Activated CD4-positive, alpha-beta memory T cell treated with anti-CD3 and anti-CD28 coated beads for 36 hours (primary cell): ENCODE data around the gene CELSR1. TPM values are rescaled to one million over a fixed set of nuclear protein-coding genes. Genes with fewer than 3 reads are reported as not detected.

Experiments
- CTCF ChIA-PET: fragments of 350-600 bp; sonication (Branson Sonifier 250); formaldehyde crosslinking; loops from one replicate; lab custom pipeline; 2021; ENCODE audit warnings: antibody characterized with exemption, inconsistent platforms; lab: Charles Lee
- POLR2A ChIA-PET: fragments of 350-600 bp; sonication (Branson Sonifier 250); formaldehyde crosslinking; loops from one replicate; lab custom pipeline; 2021; ENCODE audit warnings: antibody characterized with exemption; lab: Charles Lee
- DNase-seq: peaks from one replicate; pipeline ENCODE4 v3.0.0-alpha.2; 2020
- H3K27ac Mint-ChIP-seq: one replicate; pipeline ENCODE4 v1.8.0; 2021; ENCODE audit warnings: mixed read lengths
- H3K27me3 Mint-ChIP-seq: one replicate; pipeline ENCODE4 v1.8.0; 2021; ENCODE audit warnings: mixed read lengths
- H3K36me3 Mint-ChIP-seq: one replicate; pipeline ENCODE4 v1.8.0; 2021; ENCODE audit warnings: mixed read lengths
- H3K4me1 Mint-ChIP-seq: one replicate; pipeline ENCODE4 v1.8.0; 2021; ENCODE audit warnings: low read depth, mixed read lengths
- H3K4me3 Mint-ChIP-seq: one replicate; pipeline ENCODE4 v1.8.0; 2021; ENCODE audit warnings: mild to moderate bottlenecking, mixed read lengths
- H3K9me3 Mint-ChIP-seq: one replicate; pipeline ENCODE4 v1.8.0; 2021; ENCODE audit warnings: mixed read lengths
- intact Hi-C: fragments of 100-400 bp; cut with micrococcal nuclease; formaldehyde crosslinking; loops from one replicate; pipeline ENCODE4 v1.15.1; 2023
- total RNA-seq, 2 experiments: library from RNA; stranded (reverse); gene quantifications; one replicate each; pipeline ENCODE4 v1.2.3, GENCODE V29; 2021

The CELSR1 gene
- total RNA-seq, 2 experiments from 2014 or later = 0.24 to 0.36 TPM

GRCh38 chr22:46534177-46534776 is 3.1 kb downstream of the CELSR1 start:
- Mint-ChIP-seq H3K4me1 (peaks cover 10% of the 10 kb centered on the region), H3K27me3 (peaks cover 25% of the 10 kb centered on the region), H3K4me3 (no peak overlapping the region), H3K27ac (no peak overlapping the region), H3K9me3 (no peaks in the 10 kb centered on the region), H3K36me3 (no peaks in the 10 kb centered on the region)
- DNase-seq = no peak
- ChIA-PET POLR2A (no interaction called here), CTCF (no interaction called here)
- intact Hi-C loops = no loop called here

GRCh38 chr22:46533070-46533833 is 4.2 kb downstream of the CELSR1 start:
- Mint-ChIP-seq H3K4me1 (peaks cover 3% of the 10 kb centered on the region), H3K9me3 (no peaks in the 10 kb centered on the region), H3K27ac (no peak overlapping the region), H3K27me3 (peaks cover 15% of the 10 kb centered on the region), H3K4me3 (no peak overlapping the region), H3K36me3 (no peaks in the 10 kb centered on the region)
- DNase-seq = no peak
- ChIA-PET CTCF (interaction anchor here (0.8 kb wide), 1 partner anchor 417 kb away, joined by 3 read pairs; no protein-coding TSS in a partner anchor), POLR2A (no interaction called here)
- intact Hi-C loops = no loop called here

- ChIA-PET CTCF (interaction anchor here (0.5 to 0.6 kb wide), 2 partner anchors 9 to 165 kb away, joined by 3 read pairs; no protein-coding TSS in a partner anchor), POLR2A (no interaction called here)
- H3K36me3 Mint-ChIP-seq = no peaks in the 10 kb centered on the region
- intact Hi-C loops = no loop called here
- H3K9me3 Mint-ChIP-seq = no peaks in the 10 kb centered on the region
- peaks cover 16% of the 10 kb centered on the region for H3K27me3 Mint-ChIP-seq
- no peak for DNase-seq
- H3K4me3 Mint-ChIP-seq = no peak overlapping the region
- no peak overlapping the region for H3K27ac Mint-ChIP-seq
- H3K4me1 Mint-ChIP-seq = peaks cover 2% of the 10 kb centered on the region
Measured at GRCh38 chr22:46532416-46532815, 5.0 kb downstream of the CELSR1 start.

- POLR2A ChIA-PET = no interaction called here
- H3K4me1 Mint-ChIP-seq = peaks cover 2% of the 10 kb centered on the region
- DNase-seq = no peak
- peaks cover 22% of the 10 kb centered on the region for H3K27me3 Mint-ChIP-seq
- no peak overlapping the region for H3K4me3 Mint-ChIP-seq
- CTCF ChIA-PET = interaction anchor here (0.5 to 1.8 kb wide), 3 partner anchors 9 to 164 kb away, joined by 3 to 7 read pairs (median 3); no protein-coding TSS in a partner anchor
- H3K36me3 Mint-ChIP-seq = no peaks in the 10 kb centered on the region
- no peaks in the 10 kb centered on the region for H3K9me3 Mint-ChIP-seq
- intact Hi-C loops = no loop called here
- H3K27ac Mint-ChIP-seq = no peak overlapping the region
Measured at GRCh38 chr22:46531581-46532175, 5.7 kb downstream of the CELSR1 start.

- ChIA-PET POLR2A (no interaction called here), CTCF (no interaction called here)
- Mint-ChIP-seq H3K27ac (no peak overlapping the region), H3K36me3 (no peaks in the 10 kb centered on the region), H3K4me3 (no peak overlapping the region), H3K27me3 (peaks cover 18% of the 10 kb centered on the region), H3K9me3 (no peaks in the 10 kb centered on the region), H3K4me1 (peaks cover 2% of the 10 kb centered on the region)
- intact Hi-C loops = no loop called here
- DNase-seq = no peak
Measured at GRCh38 chr22:46528121-46528610, 9.3 kb downstream of the CELSR1 start.

GRCh38 chr22:46526244-46526839 is 11.1 kb downstream of the CELSR1 start:
- ChIA-PET CTCF (no interaction called here), POLR2A (no interaction called here)
- H3K36me3 Mint-ChIP-seq = no peaks in the 10 kb centered on the region
- no peak overlapping the region for H3K27ac Mint-ChIP-seq
- H3K4me1 Mint-ChIP-seq = peaks cover 2% of the 10 kb centered on the region
- intact Hi-C loops = no loop called here
- H3K27me3 Mint-ChIP-seq = peaks cover 18% of the 10 kb centered on the region
- no peaks in the 10 kb centered on the region for H3K9me3 Mint-ChIP-seq
- DNase-seq = no peak
- no peak overlapping the region for H3K4me3 Mint-ChIP-seq

- no peak for DNase-seq
- ChIA-PET CTCF (no interaction called here), POLR2A (no interaction called here)
- Mint-ChIP-seq H3K27ac (no peak overlapping the region), H3K4me1 (peaks cover 2% of the 10 kb centered on the region), H3K36me3 (no peaks in the 10 kb centered on the region), H3K4me3 (no peak overlapping the region), H3K27me3 (peaks cover 18% of the 10 kb centered on the region), H3K9me3 (no peaks in the 10 kb centered on the region)
- intact Hi-C loops = no loop called here
Measured at GRCh38 chr22:46525389-46526243, 11.8 kb downstream of the CELSR1 start.

- ChIA-PET CTCF (interaction anchor here (1.0 kb wide), 1 partner anchor 157 kb away, joined by 4 read pairs; no protein-coding TSS in a partner anchor), POLR2A (no interaction called here)
- no peaks in the 10 kb centered on the region for H3K9me3 Mint-ChIP-seq
- peaks cover 2% of the 10 kb centered on the region for H3K4me1 Mint-ChIP-seq
- H3K4me3 Mint-ChIP-seq = no peak overlapping the region
- no peak overlapping the region for H3K27ac Mint-ChIP-seq
- intact Hi-C loops = no loop called here
- no peak for DNase-seq
- H3K27me3 Mint-ChIP-seq = peaks cover 18% of the 10 kb centered on the region
- H3K36me3 Mint-ChIP-seq = no peaks in the 10 kb centered on the region
Measured at GRCh38 chr22:46524203-46524740, 13.1 kb downstream of the CELSR1 start.

GRCh38 chr22:46522797-46523196 is 14.6 kb downstream of the CELSR1 start:
- POLR2A ChIA-PET = interaction anchor here (0.6 kb wide), 1 partner anchor 818 kb away, joined by 3 read pairs; no protein-coding TSS in a partner anchor
- no peak overlapping the region for H3K4me3 Mint-ChIP-seq
- DNase-seq = no peak
- no peaks in the 10 kb centered on the region for H3K9me3 Mint-ChIP-seq
- intact Hi-C loops = no loop called here
- H3K27ac Mint-ChIP-seq = no peak overlapping the region
- H3K4me1 Mint-ChIP-seq = no peaks in the 10 kb centered on the region
- H3K27me3 Mint-ChIP-seq = peaks cover 15% of the 10 kb centered on the region
- H3K36me3 Mint-ChIP-seq = no peaks in the 10 kb centered on the region
- CTCF ChIA-PET = interaction anchor here (1.3 kb wide), 1 partner anchor 41 kb away, joined by 3 read pairs; no protein-coding TSS in a partner anchor

GRCh38 chr22:46521994-46522393 is 15.4 kb downstream of the CELSR1 start:
- Mint-ChIP-seq H3K36me3 (no peaks in the 10 kb centered on the region), H3K27me3 (peaks cover 14% of the 10 kb centered on the region), H3K4me3 (no peak overlapping the region), H3K9me3 (no peaks in the 10 kb centered on the region), H3K4me1 (peaks cover 4% of the 10 kb centered on the region), H3K27ac (no peak overlapping the region)
- CTCF ChIA-PET = interaction anchor here (1.3 kb wide), 1 partner anchor 42 kb away, joined by 3 read pairs; no protein-coding TSS in a partner anchor
- no peak for DNase-seq
- POLR2A ChIA-PET = no interaction called here
- intact Hi-C loops = no loop called here

- H3K27ac Mint-ChIP-seq = no peak overlapping the region
- intact Hi-C loops = no loop called here
- H3K36me3 Mint-ChIP-seq = no peaks in the 10 kb centered on the region
Measured at GRCh38 chr22:46520880-46521279, 16.5 kb downstream of the CELSR1 start.

More at GRCh38 chr22:46520880-46521279, 16.5 kb downstream of the CELSR1 start:
- no peak for DNase-seq
- H3K27me3 Mint-ChIP-seq = peaks cover 3% of the 10 kb centered on the region
- ChIA-PET POLR2A (no interaction called here), CTCF (no interaction called here)
- no peaks in the 10 kb centered on the region for H3K9me3 Mint-ChIP-seq
- peaks cover 4% of the 10 kb centered on the region for H3K4me1 Mint-ChIP-seq
- H3K4me3 Mint-ChIP-seq = no peak overlapping the region
